Putamen (tissue), 1 donor: Measurements from ENCODE around the gene ANO8.
A peak's percentile ranks its signal among the peaks of the same experiment; 100 is the strongest.
"Not testable (repeated sequence)": the region's sequence is repeated elsewhere in the genome, so short reads cannot be mapped to it uniquely, and the experiment has no call there.

ENCODE experiments used
- DNase-seq: peaks from one replicate; pipeline ENCODE4 v3.0.0-alpha.2; 2016; ENCODE audit warnings: low spot score

Gene ANO8

GRCh38 chr19:17311455-17312188, 23.0 kb downstream of the ANO8 start:
- DNase-seq = no peak

GRCh38 chr19:17309965-17310461, 24.6 kb downstream of the ANO8 start:
- no peak for DNase-seq

GRCh38 chr19:17309198-17309964, 25.3 kb downstream of the ANO8 start, which contains the start of gene DDA1:
Gene DDA1 (plus strand): TSS chr19:17309563. CDS start chr19:17309655, 92 bp downstream.
- DNase-seq = peak; percentile 99

GRCh38 chr19:17307876-17308377, 26.7 kb downstream of the ANO8 start:
- DNase-seq = no peak

- DNase-seq = no peak
These were observed 28.4 kb downstream of the ANO8 start for GRCh38 chr19:17306285-17306714.

GRCh38 chr19:17305517-17306284, 29.0 kb downstream of the ANO8 start, which contains the start of gene MRPL34:
Gene MRPL34 (plus strand): TSS chr19:17305872. CDS start chr19:17305893, 21 bp downstream.
- peak; percentile 97 for DNase-seq

- DNase-seq = no peak
These were observed 29.5 kb downstream of the ANO8 start for GRCh38 chr19:17305216-17305516.

- DNase-seq = no peak
These were observed 30.1 kb downstream of the ANO8 start for GRCh38 chr19:17304386-17305215.

GRCh38 chr19:17303940-17304267, 30.8 kb downstream of the ANO8 start:
- no peak for DNase-seq

- DNase-seq = peak; percentile 91
These were observed 31.3 kb downstream of the ANO8 start, which contains the start of gene ABHD8 for GRCh38 chr19:17303167-17303939. Gene ABHD8 (minus strand): TSS chr19:17303425. CDS start chr19:17301616, 1,809 bp downstream.

GRCh38 chr19:17302391-17303166, 32.1 kb downstream of the ANO8 start:
- peak; percentile 53 for DNase-seq

- DNase-seq = no peak
These were observed 33.5 kb downstream of the ANO8 start for GRCh38 chr19:17300992-17301619.

GRCh38 chr19:17296976-17297375, 37.7 kb downstream of the ANO8 start:
- DNase-seq = no peak

GRCh38 chr19:17296273-17296672, 38.4 kb downstream of the ANO8 start:
- DNase-seq = no peak

- not testable (repeated sequence) for DNase-seq
These were observed 39.1 kb downstream of the ANO8 start for GRCh38 chr19:17295551-17295950.

- no peak for DNase-seq
These were observed 40.4 kb downstream of the ANO8 start for GRCh38 chr19:17294051-17294891.

GRCh38 chr19:17293605-17294004, 41.0 kb downstream of the ANO8 start:
- no peak for DNase-seq
